ENCODE results near the gene FCSK. TPM values are rescaled to one million over a fixed set of nuclear protein-coding genes. Genes with fewer than 3 reads are reported as not detected.

The FCSK gene
- polyA plus RNA-seq, 4 donors, result 11.6 to 19.4 (median 14.2) TPM

- no peak for DNase-seq (ENCODE audit: low read depth in 4 of 4, low spot score in 3 of 4)
Observed at GRCh38 chr16:70475054-70475871, 20.9 kb downstream of the FCSK start.

GRCh38 chr16:70476272-70477020 lies 22.1 kb downstream of the FCSK start:
- DNase-seq (ENCODE audit: low read depth in 4 of 4, low spot score in 3 of 4), result no peak

- no peak for DNase-seq (ENCODE audit: low read depth in 4 of 4, low spot score in 3 of 4)
Observed at GRCh38 chr16:70478169-70478568, 23.8 kb downstream of the FCSK start.

GRCh38 chr16:70478912-70479341 lies 24.5 kb downstream of the FCSK start:
- no peak for DNase-seq (ENCODE audit: low read depth in 4 of 4, low spot score in 3 of 4)

GRCh38 chr16:70480127-70481105 lies 26.0 kb downstream of the FCSK start:
- no peak for DNase-seq (ENCODE audit: low read depth in 4 of 4, low spot score in 3 of 4)

GRCh38 chr16:70481929-70482536 lies 27.6 kb downstream of the FCSK start:
- no peak for DNase-seq (ENCODE audit: low read depth in 4 of 4, low spot score in 3 of 4)

- no peak for DNase-seq (ENCODE audit: low read depth in 4 of 4, low spot score in 3 of 4)
Observed at GRCh38 chr16:70482624-70483023, 28.2 kb downstream of the FCSK start.

- no peak for DNase-seq (ENCODE audit: low read depth in 4 of 4, low spot score in 3 of 4)
Observed at GRCh38 chr16:70483426-70483825, 29.0 kb downstream of the FCSK start.

GRCh38 chr16:70484867-70485266 lies 30.5 kb downstream of the FCSK start:
- no peak for DNase-seq (ENCODE audit: low read depth in 4 of 4, low spot score in 3 of 4)

- DNase-seq (ENCODE audit: low read depth in 4 of 4, low spot score in 3 of 4), result no peak
Observed at GRCh38 chr16:70490261-70490660, 35.9 kb downstream of the FCSK start.

GRCh38 chr16:70493802-70494201 lies 39.4 kb downstream of the FCSK start:
- no peak for DNase-seq (ENCODE audit: low read depth in 4 of 4, low spot score in 3 of 4)

- no peak for DNase-seq (ENCODE audit: low read depth in 4 of 4, low spot score in 3 of 4)
Observed at GRCh38 chr16:70494202-70494770, 39.9 kb downstream of the FCSK start.

- DNase-seq (ENCODE audit: low read depth in 4 of 4, low spot score in 3 of 4), result no peak
Observed at GRCh38 chr16:70494777-70495176, 40.4 kb downstream of the FCSK start.

GRCh38 chr16:70495425-70496182 lies 41.2 kb downstream of the FCSK start:
- DNase-seq (ENCODE audit: low read depth in 4 of 4, low spot score in 3 of 4), result no peak

- DNase-seq (ENCODE audit: low read depth in 4 of 4, low spot score in 3 of 4), result no peak
Observed at GRCh38 chr16:70496513-70496912, 42.1 kb downstream of the FCSK start.

GRCh38 chr16:70508752-70509151 lies 54.4 kb downstream of the FCSK start:
- DNase-seq (ENCODE audit: low read depth in 4 of 4, low spot score in 3 of 4), result no peak

- DNase-seq (ENCODE audit: low read depth in 4 of 4, low spot score in 3 of 4), result no peak
Observed at GRCh38 chr16:70510216-70510615, 55.8 kb downstream of the FCSK start.

GRCh38 chr16:70511833-70512232 lies 57.4 kb downstream of the FCSK start:
- DNase-seq (ENCODE audit: low read depth in 4 of 4, low spot score in 3 of 4), result no peak

- no peak for DNase-seq (ENCODE audit: low read depth in 4 of 4, low spot score in 3 of 4)
Observed at GRCh38 chr16:70512456-70512855, 58.1 kb downstream of the FCSK start.

Data from left renal pelvis (tissue), 4 donors.